CD4-positive, alpha-beta T cell treated with Interleukin-6 at 100 ng/mL for 8 hours (primary cell): ENCODE data around the gene ANKS1A.
"Not testable (repeated sequence)": the region's sequence is repeated elsewhere in the genome, so short reads cannot be mapped to it uniquely, and the experiment has no call there.

Experiments used
- DNase-seq: peaks from one replicate; pipeline ENCODE4 v3.0.0-alpha.2; 2020; ENCODE audit warnings: mixed read lengths, low spot score

ANKS1A gene

DNA sequence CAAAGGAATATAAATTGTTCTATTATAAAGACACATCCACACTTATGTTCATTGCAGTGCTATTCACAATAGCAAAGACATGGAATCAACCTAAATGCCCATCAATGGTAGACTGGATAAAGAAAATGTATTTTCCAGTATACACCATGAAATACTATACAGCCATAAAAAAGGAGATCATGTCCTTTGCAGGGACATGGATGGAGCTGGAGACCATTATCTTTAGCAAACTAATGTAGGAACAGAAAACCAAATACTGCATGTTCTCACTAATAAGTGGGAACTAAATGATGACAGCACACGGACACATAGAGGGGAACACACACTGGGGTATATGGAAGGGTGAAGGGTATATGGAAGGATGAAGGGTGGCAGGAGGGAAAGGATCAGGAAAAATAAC is 5.0 kb upstream of the ANKS1A start:
- DNase-seq = not testable (repeated sequence)

DNA sequence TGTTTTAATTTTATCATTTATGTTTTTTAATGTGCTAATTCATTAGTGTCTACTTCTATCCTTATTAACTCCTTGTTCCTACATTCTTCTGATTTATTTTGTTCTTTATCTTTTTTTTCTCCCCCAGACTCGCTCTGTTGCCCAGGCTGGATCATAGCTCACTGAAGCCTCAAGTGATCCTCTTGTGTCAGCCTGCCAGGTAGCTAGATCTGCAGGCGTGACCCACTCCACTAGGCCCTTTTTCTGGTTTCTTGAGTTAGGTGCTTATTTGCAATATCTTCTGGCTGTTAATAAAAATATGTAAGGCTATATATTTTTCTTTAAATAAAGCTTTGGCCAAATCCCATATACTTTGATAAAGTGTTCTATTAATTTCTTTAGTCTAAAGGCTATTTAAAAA is 4.1 kb upstream of the ANKS1A start:
- DNase-seq = no peak

DNA sequence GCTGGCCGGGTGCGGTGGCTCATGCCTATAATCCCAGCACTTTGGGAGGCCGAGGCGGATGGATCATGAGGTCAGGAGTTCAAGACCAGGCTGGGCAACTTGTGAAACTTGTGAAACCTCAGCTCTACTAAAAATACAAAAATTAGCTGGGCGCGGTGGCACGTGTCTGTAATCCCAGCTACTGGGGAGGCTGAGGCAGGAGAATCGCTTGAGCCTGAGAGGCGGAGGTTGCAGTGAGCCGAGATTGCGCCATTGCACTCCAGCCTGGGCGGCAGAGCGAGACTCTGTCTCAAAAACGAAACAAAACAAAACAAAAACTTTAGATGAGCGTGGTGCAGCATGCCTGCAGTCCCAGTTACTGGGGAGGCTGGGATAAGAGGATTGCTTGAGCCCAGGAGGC is 3.2 kb upstream of the ANKS1A start:
- not testable (repeated sequence) for DNase-seq

DNA sequence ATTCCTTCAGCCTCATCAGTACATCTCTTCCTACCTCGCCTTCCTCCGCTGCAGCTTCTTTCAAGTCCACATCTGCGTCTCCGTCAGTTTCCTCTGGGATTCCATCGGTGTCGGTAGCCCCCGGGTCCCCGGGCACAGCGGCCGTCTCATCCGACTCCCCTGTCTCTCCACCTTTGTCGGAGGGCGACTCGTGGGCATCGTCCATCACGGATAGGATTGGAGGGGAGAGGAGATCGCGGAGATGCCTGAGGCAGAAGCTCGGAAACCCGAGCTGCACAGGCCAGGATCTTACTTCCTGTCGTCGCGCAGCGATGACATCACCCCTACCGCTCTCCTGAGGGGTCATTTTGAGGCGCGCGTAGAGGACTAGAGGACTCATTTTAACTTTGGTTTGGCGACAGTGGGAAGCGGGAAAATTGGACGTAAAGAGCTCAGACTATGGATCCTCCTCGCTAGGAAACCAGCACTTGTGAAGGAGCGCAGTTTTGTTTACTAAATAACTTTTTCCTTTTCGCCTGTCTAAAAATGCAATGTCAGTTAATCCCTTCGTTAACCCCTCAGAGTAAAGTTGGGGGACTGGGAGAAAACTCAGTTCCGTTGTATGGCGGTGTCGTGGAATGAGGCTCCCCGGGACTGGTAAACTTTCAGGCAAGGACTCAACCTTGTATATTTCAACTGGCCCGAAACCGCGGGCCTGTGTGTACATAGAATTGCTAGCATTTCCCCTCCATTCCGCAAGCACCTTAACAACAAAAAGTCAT is 1.1 kb upstream of the ANKS1A start, which contains the start of gene TAF11:
TSS of gene TAF11 (minus strand) at position 290 of the 761 bp plus-strand sequence. CDS start at position 205, 85 bp downstream.
- peak; percentile 86 for DNase-seq

DNA sequence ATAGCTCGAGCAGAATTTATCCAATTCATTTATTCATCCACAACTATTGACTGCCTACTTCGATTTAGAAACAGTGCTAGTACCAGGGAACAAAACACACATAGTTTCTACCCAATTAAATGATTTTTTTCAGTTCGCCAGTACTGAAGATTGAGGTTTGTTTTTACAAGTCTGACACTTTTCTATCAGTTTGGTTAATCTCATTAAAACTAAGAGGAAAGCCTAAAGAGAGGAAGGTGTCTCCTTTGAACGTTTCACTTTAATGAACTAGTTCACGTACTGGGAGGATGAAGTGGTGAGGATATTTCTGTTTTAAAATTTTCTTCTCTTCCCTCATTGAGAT is 570 bp upstream of the ANKS1A start:
- DNase-seq = no peak

DNA sequence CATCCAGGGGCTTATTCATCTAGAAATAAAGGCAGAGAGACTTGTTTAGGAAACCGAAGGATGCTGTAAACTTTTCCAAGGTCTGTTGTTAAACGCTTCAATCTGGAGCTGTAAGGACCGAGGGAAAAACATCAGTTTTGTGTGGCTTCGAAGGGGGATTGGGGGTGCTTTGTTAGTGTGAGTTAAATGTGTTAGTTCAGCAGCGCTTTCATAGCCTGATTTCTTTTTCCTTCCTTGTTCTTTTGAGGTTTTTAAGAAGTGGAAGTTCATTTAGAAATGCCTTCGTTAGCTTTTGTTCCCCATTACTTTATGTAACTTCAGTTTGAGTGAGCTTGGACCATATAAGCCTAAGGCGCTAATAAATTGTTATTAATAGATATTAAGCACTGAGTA is 1.5 kb downstream of the ANKS1A start:
- no peak for DNase-seq

DNA sequence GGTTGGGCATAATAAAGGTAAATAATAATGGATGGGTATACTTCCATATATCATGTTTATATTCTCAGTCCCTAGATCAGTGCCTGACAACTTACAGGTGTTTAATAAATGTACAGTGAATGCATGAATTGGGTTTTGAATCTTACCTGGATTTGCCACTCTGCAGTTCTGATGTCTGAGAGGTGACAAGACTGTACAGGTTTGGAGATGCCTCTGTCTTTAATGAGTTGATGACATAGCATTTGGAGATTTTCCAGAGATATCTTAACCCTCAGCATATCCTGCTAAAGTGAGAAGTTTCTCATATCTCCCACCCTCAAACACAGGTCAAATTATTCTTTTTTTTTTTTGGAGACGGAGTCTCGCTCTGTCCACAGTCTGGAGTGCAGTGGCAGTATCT is 2.2 kb downstream of the ANKS1A start:
- DNase-seq = no peak

DNA sequence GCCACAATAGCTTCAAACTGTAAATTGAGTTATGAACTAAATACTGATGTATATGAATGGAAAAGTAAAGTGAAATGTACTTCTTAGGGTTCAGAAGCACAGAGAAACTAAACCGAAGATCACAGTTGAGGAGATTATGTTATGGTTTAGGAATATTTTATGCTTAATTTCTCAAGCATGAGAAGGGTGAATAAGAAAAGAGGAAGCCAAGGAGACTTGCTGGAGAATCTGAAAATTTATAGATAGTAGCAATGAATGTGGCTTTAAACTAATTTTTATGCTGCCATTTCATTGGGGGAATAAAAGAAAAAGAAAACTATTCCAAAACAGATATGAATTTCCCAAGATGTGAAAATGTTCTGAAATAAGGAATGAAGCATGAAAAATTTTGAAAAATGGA is 5.6 kb downstream of the ANKS1A start:
- DNase-seq = no peak

DNA sequence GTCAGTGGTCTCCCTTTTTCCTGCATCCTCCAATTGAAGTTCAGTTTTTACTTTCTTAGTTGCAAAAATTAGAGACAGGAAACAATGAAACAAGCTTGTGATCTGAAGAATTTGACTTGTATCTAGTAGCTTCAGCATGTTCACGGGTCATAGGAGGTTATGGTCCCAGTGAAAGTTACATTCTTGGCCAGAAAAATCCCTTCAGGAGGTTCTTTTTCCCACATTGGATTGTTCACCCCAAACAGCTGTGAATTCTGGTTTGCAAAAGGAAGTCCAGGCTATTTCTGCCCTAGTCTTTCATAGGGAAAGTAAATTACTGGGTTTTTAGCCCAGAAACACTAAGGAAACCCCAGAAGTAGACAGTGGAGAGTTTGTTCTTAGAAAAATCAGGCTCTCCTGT is 8.1 kb downstream of the ANKS1A start:
- DNase-seq = no peak

DNA sequence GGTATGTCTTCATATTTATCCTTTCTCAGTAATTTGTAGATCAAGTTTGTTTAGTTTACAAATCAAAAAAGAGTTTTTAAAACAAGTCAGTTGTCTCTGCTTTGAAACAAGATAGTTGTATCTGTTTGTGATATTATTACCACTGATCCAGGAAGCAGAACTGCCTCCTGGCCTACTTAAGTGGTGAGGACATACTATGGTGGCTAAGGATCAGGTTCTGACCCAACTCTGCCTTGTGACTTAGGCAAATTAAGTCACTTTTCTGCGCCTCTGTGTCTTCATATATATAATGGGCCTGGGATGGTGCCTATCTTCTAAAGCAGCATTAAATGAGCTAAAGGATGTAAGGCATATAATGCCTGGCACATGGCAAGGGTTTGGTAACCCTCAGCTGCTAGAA is 8.7 kb downstream of the ANKS1A start:
- DNase-seq = no peak

DNA sequence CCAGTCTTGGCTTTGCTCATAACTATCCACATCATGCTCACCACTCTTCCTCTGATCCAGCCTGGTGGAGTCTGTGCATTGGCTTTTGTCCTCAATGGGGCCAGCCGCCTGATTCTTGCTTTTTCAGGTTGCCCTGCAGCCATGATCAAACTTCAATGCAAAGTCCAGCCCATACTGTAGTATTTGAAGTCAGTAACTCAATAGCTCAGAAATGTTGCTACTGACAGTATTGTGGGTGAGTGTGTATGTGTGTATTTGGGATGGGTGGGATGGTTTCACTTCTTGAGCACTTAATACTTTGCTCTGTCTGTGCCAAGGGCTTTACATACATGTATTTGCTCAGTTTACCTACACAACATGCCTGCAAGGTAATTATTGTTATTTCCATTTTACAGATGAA is 10.7 kb downstream of the ANKS1A start:
- DNase-seq = not testable (repeated sequence)

DNA sequence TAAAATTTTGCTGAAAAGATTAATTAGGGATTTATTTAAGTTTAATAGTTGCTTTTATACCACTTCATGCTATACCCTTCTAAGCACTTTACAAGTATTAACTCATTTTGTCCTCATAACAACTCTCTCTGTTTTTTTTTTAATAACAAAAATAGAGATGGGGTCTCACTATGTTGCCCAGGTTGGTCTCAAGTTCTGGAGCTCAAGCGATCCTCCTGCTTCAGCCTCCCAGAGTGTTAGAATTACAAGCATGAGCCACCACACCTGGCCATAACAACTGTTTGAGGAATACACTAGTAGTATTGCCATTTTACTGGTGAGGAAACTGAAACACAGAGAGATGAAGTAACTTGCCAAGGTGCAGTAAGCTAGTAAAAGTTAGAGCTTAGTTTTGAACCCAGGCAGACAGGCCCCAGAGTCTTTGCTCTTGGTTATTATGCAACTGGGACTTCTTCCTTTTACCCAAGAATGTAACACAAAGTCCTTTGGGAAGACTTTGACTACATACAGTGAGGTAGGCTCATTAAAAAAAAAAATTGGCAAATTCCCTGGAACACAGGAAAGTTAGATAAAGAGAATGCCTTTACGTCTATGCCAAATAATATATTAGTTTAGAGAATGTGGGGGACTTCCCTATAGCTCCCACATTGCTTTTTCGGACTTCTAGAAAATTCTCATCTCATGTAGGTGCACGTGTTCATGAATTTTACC is 11.4 kb downstream of the ANKS1A start:
- no peak for DNase-seq

DNA sequence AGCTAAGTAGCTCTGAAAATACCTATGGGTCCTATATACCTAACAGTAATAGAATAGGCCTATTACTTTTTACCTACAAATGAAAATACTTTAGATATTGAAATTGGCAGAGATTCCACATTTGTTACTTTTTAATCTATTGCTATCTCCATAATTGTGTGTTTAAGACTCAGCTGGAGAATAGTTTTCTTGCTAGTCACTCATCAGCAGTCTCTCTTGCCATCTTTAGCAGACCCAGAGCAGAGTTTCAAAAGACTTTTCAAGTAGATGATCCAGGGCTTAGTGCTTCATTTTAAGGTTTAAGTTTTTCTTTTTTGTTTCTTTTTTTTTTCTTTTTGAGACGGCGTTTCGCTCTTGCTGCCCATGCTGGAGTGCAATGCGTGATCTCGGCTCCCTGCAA is 12.9 kb downstream of the ANKS1A start:
- DNase-seq = no peak

DNA sequence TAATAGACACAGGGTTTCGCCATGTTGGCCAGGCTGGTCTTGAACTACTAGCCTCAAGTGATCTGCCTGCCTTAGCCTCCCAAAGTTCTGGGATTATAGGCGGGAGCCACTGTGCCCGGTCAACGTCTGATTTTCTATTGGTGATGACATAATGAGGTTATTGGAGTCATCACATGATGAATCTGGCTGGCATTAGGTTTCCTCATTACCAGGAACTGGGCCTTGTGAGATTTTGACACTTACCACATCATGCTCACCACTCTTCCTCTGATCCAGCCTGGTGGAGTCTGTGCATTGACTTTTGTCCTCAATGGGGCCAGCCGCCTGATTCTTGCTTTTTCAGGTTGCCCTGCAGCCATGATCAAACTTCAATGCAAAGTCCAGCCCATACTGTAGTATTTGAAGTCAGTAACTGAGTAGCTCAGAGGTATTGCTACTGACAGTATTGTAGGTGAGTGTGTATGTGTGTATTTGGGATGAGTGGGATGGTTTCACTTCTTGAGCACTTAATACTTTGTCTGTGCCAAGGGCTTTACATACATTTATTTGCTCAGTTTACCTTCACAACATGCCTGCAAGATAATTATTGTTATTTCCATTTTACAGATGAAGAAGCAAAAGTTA is 16.0 kb downstream of the ANKS1A start:
- DNase-seq = no peak

DNA sequence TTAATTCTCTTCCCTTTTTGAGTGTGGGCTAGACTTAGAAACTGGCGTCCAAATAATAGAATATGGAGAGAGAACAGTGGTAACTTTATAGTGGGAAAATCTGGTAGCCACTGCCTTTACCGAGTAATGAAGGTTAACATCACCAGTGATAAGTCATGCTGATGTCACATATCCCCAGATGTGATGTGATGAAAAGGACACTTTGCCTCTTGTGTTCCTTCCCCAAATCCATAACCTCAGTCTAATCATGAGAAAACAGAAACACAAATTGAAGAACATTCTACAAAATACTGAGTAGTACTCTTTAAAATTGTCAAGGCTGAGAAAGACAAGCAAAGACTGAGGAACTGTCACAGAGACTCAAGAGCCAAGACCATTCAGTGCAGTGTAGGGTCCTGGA is 17.8 kb downstream of the ANKS1A start:
- DNase-seq = no peak

DNA sequence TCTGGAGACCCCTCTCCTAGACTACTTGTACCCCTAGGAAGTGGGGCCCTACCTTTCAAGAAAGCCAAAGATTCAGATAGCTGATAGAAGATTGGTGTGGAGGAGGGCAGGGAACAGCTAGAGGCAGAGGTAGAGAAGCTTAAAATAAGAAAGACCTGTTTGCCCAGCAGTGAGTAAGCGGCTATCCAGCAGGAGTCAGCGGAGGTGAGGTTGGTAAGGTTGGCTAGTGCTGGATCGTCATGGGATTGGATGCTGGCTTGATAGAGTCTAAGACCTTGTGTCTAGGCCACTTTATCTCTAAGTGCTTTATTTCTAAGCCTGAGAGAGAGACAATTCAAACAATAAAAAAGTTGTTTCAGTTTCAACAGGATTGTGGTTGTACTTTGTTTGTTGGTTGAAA is 19.1 kb downstream of the ANKS1A start:
- DNase-seq = no peak

DNA sequence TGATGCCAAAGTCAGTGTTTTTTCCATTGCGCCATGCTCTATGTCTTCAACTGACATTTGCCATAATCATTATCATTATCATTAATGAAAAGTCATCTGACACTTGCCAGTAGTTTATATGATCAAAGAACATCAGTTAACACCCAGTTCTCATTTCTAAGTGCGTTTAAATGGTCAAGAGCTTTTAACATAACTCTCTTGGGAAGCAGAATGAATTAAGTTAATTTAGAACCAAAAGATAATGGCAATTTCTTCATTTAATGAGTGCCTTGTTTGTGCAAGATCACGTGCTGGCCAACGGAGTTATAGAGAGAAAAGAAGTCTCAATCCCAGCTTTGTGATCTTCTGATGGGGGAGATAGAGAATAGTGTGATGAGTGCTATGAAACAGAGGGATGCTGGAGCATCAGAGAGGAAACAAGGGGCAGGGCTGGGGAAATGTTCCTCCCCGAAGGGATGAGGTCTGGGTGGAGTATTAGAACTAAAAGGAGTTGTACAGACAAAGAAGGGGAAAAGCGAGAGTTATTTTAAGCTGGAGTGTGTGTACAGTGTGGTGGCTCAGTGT is 20.3 kb downstream of the ANKS1A start:
- DNase-seq = no peak

DNA sequence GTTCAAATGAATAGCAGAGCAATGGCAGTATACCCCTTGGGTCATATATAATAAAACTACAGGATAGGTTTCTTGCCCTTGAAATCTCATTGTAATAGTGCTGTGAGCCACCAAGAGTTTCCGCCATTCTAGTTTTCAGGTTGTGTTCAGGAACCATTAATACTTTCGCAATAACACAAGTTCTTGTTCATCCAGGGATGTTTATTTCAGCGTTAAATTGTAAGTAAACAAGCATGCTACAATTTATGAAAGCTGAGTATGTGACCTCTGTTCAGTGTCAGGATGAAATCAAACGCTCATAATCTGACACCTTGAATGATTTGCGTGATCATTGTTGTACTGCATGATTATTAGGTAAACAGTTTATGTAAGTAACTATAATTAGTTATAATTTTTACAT is 22.8 kb downstream of the ANKS1A start:
- no peak for DNase-seq

DNA sequence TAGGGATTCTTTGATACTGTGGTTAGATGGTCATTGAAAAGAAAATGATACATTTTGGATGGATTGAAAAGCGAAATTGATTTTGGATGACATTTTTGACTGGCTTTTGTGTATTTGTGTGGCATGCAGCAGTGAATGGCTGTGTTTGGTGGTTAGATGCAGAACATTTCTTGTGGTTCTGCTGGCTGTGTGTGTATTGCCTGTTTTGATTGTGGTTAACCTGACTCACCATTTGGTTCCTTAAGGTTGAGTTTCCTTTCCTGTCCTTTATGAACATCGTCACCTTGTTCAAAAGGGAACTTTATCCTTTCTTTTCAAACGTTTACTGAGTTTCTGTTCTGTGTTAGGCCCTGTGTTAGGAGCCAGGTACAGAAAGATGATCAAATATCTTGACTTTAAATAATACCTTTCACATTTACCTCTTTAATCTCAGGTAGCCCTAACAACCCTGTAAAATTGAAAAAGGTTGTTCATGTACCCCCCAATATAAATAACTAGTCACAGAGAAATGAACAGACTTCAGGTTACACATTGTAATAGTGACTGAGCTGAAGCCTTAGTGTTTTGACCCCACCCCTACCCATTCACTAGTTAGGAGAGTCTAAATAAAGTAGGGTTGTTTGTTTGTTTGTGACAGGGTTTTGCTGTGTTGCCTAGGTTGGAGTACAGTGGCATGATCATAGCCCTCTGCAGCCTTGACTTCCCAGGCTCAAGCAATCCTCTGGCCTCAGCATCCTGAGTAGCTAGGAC is 23.8 kb downstream of the ANKS1A start:
- DNase-seq = peak; percentile 58

DNA sequence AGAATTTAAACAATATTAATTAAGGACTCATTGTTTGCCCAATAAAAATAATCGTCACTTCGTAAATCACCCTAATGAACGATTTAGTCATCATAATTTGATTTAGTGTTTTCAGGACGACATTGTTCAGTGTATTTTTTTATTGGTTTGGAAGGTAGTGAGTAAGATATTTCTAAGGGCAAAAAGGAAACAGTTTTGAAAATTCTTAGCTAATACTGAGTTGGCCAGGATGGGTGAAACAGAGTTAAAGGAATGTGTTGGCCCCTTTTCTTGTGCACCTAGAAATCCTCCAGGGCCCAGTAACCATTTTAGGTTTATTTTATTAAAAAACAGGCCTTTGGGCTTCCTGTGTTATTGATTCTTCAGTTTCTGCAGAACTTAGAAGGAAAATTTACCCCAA is 25.3 kb downstream of the ANKS1A start:
- no peak for DNase-seq

DNA sequence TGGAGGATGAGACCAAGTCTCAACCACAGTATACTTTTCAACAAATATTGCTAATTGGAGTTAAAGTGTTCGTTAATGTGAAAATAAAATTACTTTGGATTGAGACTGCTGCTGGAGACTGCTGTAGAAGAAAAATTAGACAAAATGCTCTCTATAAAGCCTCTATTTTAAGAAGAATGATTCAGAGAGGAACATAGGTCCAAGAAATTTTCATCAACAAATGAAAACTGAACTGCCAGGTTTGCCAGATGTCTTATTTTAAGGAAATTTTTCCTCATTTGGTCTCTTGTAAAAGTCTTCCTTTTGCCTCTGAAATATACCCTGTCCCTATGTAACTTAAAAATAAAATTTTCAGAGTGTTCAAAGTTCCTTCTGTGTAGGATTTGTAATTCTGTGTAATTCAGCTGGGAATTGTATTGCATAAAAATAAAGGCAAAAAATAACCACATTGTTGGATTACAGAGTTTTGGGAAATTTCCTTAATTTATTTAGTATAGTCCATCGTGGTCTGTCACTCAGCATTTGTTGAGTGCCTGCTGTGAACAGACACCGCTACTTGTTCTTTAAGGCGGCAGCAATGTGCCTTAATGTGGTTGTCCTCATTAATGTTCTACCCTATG is 27.4 kb downstream of the ANKS1A start:
- no peak for DNase-seq
